HepG2 (cell line): ENCODE results near the gene ANKRD13D. TPM values are rescaled to one million over a fixed set of nuclear protein-coding genes. Genes with fewer than 3 reads are reported as not detected.
A peak's percentile ranks its signal among the peaks of the same experiment; 100 is the strongest.

Experiments
- ARID4A ChIP-seq: sonication (generic); formaldehyde crosslinking; IDR thresholded peaks from 2 replicates; pipeline ENCODE4 v1.5.0; 2020; ENCODE audit warnings: mild to moderate bottlenecking, missing genetic modification reagents, borderline replicate concordance
- ARNTL ChIP-seq: sonication (generic); formaldehyde crosslinking; IDR thresholded peaks from 2 replicates; pipeline ENCODE4 v1.4.0; 2020; ENCODE audit warnings: mild to moderate bottlenecking, missing genetic modification reagents
- CEBPZ ChIP-seq: IDR thresholded peaks from 2 replicates; pipeline ENCODE4 v1.6.1; 2012; ENCODE audit warnings: low read length, improper control_type of control experiment
- CREB1 ChIP-seq, 2 experiments: fragments of 450-650 bp in 1 of 2; IDR thresholded peaks; 2 replicates each; pipeline ENCODE4 v1.6.1; 2016 to 2017; ENCODE audit warnings: control low read depth in 1 of 2, mild to moderate bottlenecking in 1 of 2, missing compliant biosample characterization in 1 of 2, missing genetic modification characterization in 1 of 2
- HBP1 ChIP-seq: IDR thresholded peaks from 2 replicates; pipeline ENCODE4 v1.6.1; 2016; ENCODE audit warnings: low read depth, control low read depth
- TBX3 ChIP-seq: fragments of 450-650 bp; IDR thresholded peaks from 2 replicates; pipeline ENCODE4 v1.6.1; 2017; ENCODE audit warnings: antibody characterized with exemption, mild to moderate bottlenecking, inconsistent platforms, borderline replicate concordance
- ZNF10 ChIP-seq: sonication (generic); formaldehyde crosslinking; IDR thresholded peaks from 2 replicates; pipeline ENCODE4 v1.4.0; 2020; ENCODE audit warnings: mild to moderate bottlenecking, low read depth, missing genetic modification reagents, borderline replicate concordance
- ZNF646 ChIP-seq: sonication (generic); formaldehyde crosslinking; IDR thresholded peaks from 2 replicates; pipeline ENCODE4 v1.9.0; 2021; ENCODE audit warnings: mild to moderate bottlenecking, missing genetic modification reagents
- ZUFSP ChIP-seq: sonication (generic); formaldehyde crosslinking; IDR thresholded peaks from 2 replicates; pipeline ENCODE4 v1.9.0; 2021; ENCODE audit warnings: missing genetic modification reagents, mild to moderate bottlenecking, borderline replicate concordance
- polyA plus RNA-seq, 8 experiments: library from polyadenylated mRNA; depleted of rRNA in 3 of 8; stranded (reverse) in 7 of 8; unstranded in 1 of 8; fragments of >200 nt; fragmentation: Illumina TruSeq in 4 of 8; extraction: Trizol in 4 of 8; gene quantifications; 2 replicates each; pipeline versions ENCODE4 v1.2.1 to v1.2.3, GENCODE V29; 2011 to 2016; ENCODE audit warnings: low read depth in 4 of 8, missing spikeins in 1 of 8, mixed read lengths in 1 of 8; ENCODE audit not compliant: insufficient read depth in 1 of 8
- total RNA-seq, 5 experiments: library from RNA; depleted of rRNA; stranded (reverse); fragments of >200 nt; fragmentation: Illumina TruSeq; extraction: Trizol; gene quantifications; 2 replicates each; pipeline ENCODE4 v1.2.3, GENCODE V29; 2016; ENCODE audit warnings: low read depth in 1 of 5

The ANKRD13D gene
- total and polyA plus RNA-seq, 2 of the 13 experiments (the other 11 are each of a cell fraction or from before 2014, with no cell fraction given): 18.6 to 27.3 TPM

GRCh38 chr11:67240576-67241389 lies 48.3 kb upstream of the ANKRD13D start (continued):
- TF ChIP-seq ZUFSP (no peak), CEBPZ (no peak), CREB1 (IDR thresholded peaks at IDR 0.05) (no peak), CREB1 (CRISPR knock-in tag; IDR thresholded peaks at IDR 0.05) (no peak), HBP1 (peak; percentile 86), ARID4A (peak; percentile 32; the same call in 1 of the 2 replicates), ZNF10 (no peak), ARNTL (no peak), TBX3 (no peak), ZNF646 (CRISPR knock-in tag) (no peak; the same call in 1 of the 2 replicates)
